HG03469 (cell line): ENCODE data around the gene KRT40.

ENCODE experiments used
- ATAC-seq: cut with Tn5 transposase; IDR thresholded peaks from one replicate; pipeline ENCODE4 v1.9.1; 2021; ENCODE audit warnings: mild to moderate bottlenecking, moderate library complexity, moderate number of reproducible peaks; ENCODE audit not compliant: unreplicated experiment

The KRT40 gene

DNA sequence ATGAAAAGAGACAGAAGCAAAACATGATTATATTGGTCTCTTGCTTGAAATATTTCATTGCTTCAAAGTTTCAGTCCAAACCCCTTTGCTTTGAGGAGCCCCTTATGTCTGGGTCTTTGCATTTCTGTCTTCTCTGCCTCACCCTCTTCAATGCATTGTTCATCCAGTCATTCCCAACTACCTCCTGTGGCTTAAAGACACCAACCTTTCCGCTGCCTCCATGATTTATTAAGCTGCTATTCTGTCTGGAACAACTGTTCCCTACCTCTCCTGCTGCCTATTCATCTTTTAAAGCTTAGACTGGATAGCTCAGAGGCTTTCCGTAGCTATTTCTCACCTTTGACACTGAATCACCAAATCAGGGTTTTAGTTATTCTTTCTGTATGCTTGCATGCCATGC, 13.2 kb upstream of the KRT40 start:
- ATAC-seq, result no peak

DNA sequence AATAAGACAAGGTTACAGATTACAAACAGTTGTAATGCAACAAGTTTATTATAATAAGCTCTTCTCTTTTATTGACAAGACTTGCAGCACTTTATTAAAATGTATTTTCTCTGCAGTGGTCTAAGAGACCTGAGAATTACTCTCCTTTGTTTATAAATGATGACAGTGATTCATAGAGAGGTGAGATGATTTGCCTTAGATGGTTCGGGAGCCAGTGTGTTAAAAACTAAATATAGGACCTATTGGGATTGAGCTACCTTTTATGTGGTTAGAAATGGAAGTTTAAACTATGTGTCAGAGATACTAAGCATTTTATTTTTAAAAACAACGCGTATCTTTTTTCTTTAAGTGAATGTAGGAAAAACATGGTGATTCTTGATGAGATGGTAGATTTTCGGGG, 12.7 kb upstream of the KRT40 start:
- no peak for ATAC-seq

DNA sequence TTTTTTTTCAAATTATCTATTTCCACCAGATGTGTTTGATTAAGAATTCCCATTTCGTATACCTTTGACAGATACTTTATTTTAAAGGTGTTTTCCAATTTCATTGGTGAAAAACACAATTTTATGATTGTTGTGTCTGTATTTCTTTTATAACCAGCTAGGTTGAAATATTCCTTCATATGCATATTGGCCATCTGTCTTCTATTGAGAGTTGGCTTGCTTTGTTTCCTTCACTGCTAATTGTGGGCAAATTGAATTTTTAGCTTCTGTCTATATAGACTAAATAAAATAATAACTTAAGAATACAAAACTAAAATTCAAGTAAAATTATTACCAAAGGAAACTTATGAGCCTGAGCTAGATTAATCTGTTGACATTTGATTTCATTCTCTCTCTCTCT, 11.0 kb upstream of the KRT40 start:
- ATAC-seq, result no peak

DNA sequence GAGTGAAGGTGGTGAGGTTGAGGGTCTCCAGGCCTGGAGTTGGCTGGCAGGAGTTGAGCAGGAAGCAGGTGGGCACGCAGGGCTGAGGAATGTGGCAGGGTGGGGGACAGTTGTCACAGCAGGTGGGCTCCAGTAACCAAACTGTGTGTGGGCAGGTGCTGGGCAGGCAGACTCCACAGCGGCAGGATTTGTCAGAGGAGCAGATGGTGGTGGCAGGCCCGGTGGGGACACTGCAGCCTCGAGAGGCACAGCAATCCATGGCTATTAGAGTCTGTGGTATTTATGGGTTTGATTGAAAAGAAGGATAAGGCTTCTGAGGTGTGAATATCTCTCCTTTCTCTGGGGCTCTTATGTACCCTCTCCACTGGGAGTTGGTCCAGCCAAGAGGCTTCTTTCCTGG, 9.7 kb upstream of the KRT40 start, which contains the start of gene KRTAP3-3:
TSS of gene KRTAP3-3 (minus strand) at position 326 of the 400 bp plus-strand sequence. CDS start at position 259, 67 bp downstream.
- ATAC-seq, result no peak

DNA sequence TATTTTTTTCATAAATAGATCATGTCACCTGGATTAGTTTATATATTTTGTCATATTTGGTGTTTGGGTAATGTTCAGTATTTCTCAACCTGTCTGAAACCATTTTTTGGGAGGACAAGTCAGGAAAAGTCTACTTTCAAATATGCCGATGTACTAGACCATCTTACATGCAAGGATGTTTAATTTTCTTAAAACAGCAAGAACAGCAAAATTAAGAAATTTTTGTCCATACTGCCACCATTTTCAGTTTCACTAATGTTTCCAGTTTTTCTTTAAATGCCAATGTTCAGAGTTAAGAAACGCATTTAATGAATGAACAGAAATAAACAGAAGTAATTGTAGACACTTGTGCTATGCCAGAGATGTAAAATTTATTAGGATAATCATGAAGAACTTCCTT, 9.0 kb upstream of the KRT40 start:
- ATAC-seq, result no peak

DNA sequence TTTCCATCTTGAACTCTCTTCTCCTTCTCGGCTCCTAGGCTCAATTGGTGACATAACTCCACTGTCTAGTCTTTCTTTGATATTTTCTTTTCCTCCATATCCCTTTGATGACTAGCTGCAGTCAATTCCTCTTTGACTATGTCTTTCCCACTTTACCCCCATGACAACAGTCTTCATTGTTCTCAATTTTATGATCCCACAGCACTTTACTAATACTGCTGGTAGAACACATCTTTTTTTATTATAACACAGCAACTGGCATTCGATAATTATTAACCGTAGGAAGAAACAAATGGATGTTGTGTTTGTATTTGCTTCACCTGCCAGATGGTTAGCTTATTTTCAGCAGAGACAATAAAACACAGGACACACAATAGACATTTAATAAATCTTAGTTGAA, 8.5 kb upstream of the KRT40 start:
- ATAC-seq, result no peak

DNA sequence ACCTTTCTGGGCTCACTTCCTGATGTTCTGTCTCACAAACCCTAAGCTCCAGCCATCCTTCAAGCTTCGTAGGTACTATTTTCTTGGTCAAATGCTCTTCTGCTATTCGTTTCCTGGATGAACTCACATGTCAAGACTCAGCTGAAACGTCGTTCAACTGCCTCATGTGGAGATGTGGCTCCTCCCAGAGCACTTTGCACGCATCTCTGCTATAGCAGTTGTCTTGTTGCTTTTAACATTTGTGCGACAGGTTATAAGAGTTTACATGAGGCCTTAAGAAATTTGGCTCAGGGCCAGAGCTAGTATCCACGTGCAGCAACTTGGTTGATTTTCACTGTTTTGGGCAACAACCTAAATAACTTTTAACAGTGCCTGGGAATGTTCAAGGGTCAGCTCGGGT, 2.8 kb upstream of the KRT40 start:
- ATAC-seq, result no peak

DNA sequence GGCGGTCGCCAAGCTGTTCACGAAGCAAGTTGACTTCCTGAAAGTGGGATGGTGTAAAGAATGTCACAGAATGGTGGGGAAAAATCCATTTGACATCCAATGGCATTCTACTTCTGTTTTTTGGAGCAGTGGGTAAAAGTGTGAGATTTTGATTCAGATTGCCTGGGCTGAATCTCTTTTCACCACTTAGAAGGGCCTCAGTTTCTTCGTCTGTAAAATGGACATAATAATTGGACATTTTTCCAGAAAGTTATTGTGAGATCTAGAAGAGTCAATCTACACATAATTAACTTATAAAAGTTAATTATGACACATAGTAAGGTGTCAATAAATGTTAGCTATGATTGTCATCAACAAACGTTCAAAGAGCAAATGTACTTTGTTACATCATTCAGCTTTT, 3.0 kb downstream of the KRT40 start:
- no peak for ATAC-seq

DNA sequence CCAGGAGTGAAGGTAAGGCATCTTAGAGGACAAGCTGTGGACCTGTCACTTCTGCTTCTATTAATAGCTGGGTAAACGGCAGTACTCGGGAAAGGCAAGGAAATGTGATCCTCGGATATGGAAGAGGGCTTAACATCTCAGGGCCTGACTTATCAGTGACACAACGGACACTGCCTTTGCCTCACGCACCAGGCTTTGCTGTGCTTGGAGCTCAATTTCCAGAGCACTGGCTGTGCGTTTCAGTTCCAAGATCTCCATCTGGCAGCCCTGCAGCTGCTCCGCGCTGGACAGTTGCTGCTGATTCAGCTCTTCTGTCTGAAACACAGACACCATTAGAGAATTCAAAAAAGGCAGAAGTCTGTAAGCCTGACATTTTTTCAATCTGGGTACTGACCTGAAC, 3.5 kb downstream of the KRT40 start:
- no peak for ATAC-seq

DNA sequence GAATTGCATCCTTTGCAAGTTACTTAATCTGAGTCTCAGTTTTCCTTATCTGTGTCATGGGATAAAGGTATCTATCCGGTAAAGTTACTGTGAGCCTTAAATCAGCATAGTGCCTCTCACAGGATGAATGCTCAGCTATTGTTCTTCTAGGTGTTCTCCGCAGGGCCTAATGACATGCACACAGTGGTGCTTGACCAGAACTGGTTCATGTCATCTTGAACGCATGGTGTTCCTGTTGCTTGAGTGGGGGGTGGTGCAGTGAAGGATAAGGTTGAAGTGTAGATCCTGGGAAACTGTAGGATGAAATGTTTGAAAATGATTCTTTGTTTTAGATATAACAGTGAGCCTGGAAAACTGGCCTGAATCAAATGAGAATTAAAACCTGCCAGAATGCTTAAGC, 4.0 kb downstream of the KRT40 start:
- no peak for ATAC-seq

DNA sequence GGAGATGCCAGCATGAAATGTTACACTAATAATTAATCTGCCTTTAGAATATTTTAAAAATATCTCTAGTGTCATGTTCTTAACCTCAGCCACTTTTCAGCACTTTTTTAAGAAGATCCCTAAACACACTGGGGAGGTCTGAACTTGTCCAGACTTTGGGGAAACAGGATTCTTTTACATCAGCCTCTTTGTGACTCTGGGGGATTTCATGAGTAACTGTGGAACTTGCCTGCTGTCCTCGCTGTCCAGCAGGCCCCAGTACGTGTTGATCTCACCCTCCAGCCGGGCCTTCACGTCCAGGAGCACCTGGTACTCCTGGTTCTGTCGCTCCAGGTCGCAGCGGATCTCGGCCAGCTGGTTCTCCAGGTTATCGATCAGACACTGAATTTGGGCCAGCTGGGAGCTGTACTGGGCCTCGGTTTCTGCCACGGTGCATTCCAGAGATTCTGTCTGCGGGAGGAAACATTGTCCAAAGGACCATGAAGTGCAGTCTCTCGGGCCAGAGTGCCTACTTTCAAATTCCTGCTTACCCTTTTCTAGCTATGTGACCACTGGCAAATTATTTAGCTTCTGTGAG, 5.5 kb downstream of the KRT40 start:
- no peak for ATAC-seq

DNA sequence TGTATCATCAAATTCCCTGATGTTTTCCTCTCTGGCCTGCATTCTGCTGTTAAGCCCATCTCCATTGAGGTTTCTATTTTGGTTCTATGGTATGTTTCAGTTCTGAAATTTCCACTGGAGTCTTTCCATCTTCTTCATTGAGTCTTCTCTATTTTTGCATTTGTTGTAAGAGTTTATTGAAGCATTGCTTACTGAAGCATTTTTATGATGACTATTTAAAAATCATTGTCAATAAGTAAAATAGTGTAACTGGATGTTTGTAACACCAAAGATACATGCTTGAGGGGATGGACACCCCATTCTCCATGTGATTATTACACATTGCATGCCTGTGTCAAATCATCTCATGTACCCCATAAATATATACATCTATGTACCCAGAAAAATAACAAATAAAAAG, 8.6 kb downstream of the KRT40 start:
- no peak for ATAC-seq

DNA sequence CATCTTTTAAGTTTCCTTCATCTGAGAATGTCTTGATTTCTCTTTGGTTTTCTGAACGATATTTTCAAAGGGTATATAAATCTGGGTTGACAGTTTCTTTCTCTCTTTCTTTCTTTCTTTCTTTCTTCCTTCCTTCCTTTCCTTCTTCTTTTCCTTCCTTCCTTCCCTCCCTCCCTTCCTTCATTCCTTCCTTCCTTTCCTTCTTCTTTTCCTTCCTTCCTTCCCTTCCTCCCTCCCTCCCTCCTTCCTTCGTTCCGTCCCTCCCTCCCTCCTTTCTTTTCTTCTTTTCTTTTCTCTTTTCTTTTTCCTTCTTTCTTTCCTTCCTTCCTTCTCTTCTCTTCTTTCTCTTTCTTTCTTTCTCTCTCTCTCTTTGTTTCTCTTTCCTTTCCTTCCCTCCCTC, 9.8 kb downstream of the KRT40 start:
- no peak for ATAC-seq

DNA sequence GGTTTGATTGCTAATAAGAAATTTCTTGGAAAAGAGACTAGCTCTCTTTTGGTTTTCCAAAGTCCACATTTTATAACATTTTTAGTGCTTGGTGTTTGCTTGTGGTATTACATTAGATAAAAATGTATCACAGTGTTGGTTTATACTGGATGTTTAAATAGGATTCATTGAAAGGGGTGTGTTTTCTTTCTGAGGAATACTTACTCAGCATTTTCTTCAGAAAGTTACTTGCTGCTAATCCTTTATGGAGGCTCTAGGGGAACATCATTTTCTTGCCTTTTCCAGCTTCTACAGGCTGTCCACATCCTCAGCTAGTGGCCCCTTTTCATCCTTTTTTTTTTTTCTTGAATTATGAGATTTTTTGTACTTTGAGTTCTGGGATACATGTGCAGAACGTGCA, 16.5 kb downstream of the KRT40 start:
- ATAC-seq, result no peak

DNA sequence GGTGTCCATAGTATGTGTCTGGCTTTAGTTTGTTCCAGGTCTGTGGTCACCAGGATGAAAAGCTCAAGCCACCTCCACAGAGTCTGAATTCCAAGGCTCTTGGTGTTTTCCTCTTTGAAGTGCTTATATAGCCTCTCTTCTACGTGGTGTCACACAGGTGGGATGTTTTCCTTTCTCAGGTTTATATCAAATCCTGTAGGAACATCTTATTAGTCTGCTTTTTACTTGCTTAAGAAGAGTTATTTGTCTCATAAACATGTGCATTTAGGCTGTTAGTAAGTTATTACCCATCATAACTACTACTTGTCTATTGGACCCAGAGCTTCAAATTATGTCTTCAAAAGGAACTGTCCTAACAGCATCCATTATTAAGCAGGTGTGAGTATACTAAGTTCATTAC, 17.3 kb downstream of the KRT40 start, which contains the start of gene KRT39:
TSS of gene KRT39 (minus strand) at position 101 of the 400 bp plus-strand sequence. CDS start at position 9, 92 bp downstream.
- ATAC-seq, result no peak

DNA sequence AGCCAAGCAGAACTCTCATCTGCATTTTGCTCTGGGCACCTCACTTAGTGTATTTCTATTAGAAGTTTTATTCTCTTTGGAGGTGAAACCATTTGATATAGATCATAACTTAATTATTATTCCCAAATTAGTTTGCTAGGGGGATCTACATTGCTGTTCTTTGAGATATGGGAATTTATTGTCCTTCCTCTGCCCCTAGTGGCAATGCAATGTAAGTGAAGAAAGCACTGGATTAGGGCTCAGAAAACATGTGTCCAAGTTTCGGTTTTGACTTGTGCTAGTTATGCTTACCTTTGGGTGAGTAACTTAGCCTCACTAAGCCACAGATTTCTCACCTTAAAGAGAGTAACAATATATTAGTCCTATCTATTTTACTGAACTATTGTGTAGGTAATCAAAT, 20.3 kb downstream of the KRT40 start:
- no peak for ATAC-seq

DNA sequence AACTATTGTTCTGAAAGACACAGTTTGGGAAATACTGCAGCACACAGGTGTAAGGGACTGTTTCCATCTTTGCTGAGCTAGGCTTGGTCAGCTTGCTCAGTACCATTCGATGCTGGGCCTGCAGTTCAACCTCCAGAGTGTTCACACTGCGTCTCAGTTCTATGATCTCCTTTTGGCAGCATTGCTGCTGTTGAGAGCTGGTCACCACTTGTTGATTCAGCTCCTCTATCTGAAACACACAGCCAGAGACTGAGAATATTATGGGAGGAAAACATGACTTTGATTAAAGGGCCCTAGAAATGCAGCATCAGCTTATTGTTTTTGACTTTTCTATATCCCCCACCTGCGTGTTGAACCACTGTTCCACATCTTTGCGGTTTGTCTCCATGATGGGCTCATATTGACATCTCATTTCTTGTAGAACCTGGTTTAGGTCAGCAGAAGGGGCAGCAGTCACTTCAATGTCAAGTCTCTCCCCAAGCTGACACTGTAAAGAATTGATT, 22.0 kb downstream of the KRT40 start:
- ATAC-seq, result no peak

DNA sequence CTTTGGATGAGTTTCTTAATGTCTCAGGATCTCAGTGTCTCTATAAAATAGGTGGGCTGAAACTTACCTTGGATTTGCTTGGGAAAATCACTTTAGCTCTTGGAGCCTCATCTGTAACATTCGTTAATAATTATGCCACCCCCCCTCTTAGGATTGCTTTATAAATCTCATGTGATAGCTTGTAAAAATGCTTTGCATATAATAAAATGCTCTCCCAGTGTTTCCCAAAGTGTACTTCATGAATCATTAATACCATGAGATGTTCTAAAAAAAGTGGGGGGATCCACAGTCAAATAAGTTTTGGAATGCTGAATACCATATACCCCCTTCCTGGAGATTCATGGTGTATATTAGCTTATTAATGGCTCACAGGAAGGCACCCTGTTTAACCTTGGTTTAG, 22.5 kb downstream of the KRT40 start:
- ATAC-seq, result no peak

DNA sequence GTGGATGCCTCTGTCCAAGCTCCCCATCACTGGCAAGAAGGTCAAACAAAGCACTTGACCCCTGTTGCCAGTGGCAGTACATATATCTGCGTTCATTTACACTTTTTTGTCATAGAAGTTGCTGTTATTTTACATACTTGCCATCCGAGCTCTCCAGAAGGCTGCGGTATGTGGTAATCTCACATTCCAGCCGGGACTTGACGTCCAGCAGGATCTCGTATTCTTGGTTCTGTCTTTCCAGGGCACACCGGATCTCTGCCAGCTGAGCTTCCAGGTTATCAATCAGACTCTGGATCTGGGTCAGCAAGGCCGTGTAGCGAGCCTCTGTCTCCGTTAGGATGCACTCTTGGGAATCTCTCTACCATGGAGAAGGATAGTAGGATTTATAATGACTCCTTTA, 24.0 kb downstream of the KRT40 start:
- ATAC-seq, result no peak

DNA sequence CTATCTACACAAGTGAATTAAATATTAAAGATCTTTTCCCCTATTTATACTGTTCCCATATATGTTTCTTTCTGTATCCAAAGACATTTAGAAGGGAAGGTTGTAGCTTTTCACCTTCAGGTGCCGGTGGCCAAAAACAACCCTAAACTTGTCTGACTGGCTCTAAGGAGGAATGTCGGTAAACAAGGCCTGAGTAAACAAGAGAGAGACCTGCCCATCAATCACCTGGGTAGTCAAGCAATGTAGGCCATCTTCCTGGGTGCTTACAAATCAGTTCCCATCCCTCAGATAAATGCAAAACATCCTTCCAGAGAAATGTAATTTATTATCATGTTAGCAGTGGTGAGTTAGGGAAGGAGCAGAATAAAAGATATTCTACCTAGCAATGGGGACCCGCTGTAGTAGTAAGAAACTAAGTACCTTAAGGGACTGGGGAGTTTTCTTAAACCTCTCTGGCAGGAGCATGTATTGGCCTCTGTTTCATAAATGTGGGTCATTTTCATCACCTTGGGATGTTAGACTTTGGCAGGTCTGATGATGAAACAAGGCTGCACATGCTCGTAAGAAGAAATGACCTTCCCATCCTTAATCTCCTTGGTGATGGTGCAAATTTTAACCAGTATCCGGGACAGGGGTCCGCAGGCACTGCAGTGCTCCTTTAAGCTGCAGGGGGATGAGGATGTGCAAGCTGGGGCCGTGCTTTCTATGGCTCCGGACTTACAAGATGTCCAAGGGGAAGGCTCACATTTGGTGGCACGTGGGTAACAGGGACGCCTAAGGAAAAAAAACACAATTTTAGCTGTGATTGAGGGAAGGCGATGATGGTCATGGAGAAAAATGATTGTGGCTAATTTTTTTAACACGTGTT, 25.8 kb downstream of the KRT40 start:
- no peak for ATAC-seq

DNA sequence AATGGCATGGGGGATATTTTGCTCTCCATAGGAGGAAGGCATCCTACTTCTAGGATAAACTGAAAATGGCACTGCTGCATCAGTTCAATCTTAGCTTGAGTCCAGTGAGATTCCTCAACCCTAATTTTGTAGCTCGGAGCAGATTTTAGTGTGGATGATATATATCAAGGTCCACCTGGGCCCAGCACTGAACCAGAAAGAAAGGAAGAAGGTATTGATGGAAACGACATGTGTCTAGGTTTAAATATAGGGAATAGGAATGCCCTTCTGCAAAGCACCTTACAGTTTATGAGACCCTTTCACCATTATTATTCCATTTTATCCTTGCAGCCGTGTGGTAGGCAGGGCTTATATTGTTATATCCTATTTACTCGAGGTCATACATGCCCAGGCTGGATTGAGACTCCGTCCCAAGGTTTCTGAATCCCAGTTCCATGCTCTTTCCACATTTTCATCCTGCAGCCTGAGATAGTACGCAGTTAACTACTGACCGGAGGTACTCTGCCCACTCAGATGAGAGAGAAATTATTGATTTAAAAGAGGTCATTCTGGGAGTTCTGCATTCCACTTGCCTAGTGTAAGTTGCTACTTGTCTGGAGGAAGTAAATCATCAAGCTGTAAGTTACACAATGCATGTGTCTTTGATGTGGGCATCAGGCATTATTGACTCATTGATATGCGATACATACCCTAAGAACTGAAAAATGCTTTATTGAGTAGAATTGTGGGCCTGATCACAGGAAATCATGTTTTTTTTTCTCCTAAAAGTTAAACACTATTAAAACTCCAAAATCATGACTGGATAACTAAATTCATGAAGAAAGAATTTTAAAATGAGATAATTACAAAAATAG, 27.5 kb downstream of the KRT40 start:
- no peak for ATAC-seq
